Panc1 (cell line): ENCODE results near the gene UQCC2. TPM values are rescaled to one million over a fixed set of nuclear protein-coding genes. Genes with fewer than 3 reads are reported as not detected.

Source experiments
- ATAC-seq: fragments of 200-7000 bp; cut with Tn5 transposase; 2 replicates; pipeline ENCODE4 v1.9.1; 2020; ENCODE audit warnings: mild to moderate bottlenecking, moderate library complexity
- BruUV-seq: library from RNA; stranded (reverse); fragments of 400-500 nt; replicated peaks from 2 replicates; lab custom pipeline; 2021; lab: Mats Ljungman, UMichigan
- CTCF ChIA-PET: fragments of 300-600 bp; sonication (Branson Sonifier 250); formaldehyde crosslinking; loops from one replicate; lab custom pipeline; 2022; ENCODE audit warnings: antibody characterized with exemption; lab: Charles Lee
- POLR2A ChIA-PET: fragments of 300-600 bp; sonication (Branson Sonifier 250); formaldehyde crosslinking; loops from one replicate; lab custom pipeline; 2022; ENCODE audit warnings: antibody characterized with exemption; lab: Charles Lee
- DNase-seq: peaks from one replicate; pipeline ENCODE4 v3.0.0-alpha.2; 2010; ENCODE audit warnings: low read depth, low spot score
- H3K27ac ChIP-seq: 2 replicates; pipeline ENCODE4 v1.5.1; 2011; ENCODE audit warnings: mild to moderate bottlenecking, low read length, inconsistent platforms
- H3K27me3 ChIP-seq: fragments of 200-500 bp; sonication (Bioruptor generic); 2 replicates; pipeline ENCODE4 v1.6.0; 2014; ENCODE audit warnings: low read length, inconsistent platforms; ENCODE audit not compliant: control insufficient read depth, insufficient read depth
- H3K36me3 ChIP-seq: fragments of 200-500 bp; sonication (Bioruptor generic); 2 replicates; pipeline ENCODE4 v1.5.1; 2014; ENCODE audit warnings: inconsistent platforms, mild to moderate bottlenecking, low read length, moderate library complexity; ENCODE audit not compliant: control insufficient read depth, insufficient read depth
- H3K4me1 ChIP-seq: 2 replicates; pipeline ENCODE4 v1.5.1; 2011; ENCODE audit warnings: inconsistent platforms, mild to moderate bottlenecking, low read length, moderate library complexity; ENCODE audit not compliant: control insufficient read depth, insufficient read depth
- H3K4me3 ChIP-seq, 2 experiments: 2 replicates each; pipeline ENCODE4 v1.5.1; 2011 to 2012; ENCODE audit warnings: low read depth in 2 of 2, low read length in 2 of 2, mild to moderate bottlenecking in 2 of 2, inconsistent platforms in 1 of 2, moderate library complexity in 1 of 2
- H3K9me3 ChIP-seq: fragments of 200-500 bp; sonication (Bioruptor generic); 2 replicates; pipeline ENCODE4 v1.5.1; 2014; ENCODE audit warnings: low read depth, mild to moderate bottlenecking, inconsistent platforms, low read length, moderate library complexity; ENCODE audit not compliant: control insufficient read depth, insufficient read depth
- POLR2AphosphoS5 ChIP-seq: IDR thresholded peaks from 2 replicates; pipeline ENCODE4 v1.6.1; 2012; ENCODE audit warnings: mild to moderate bottlenecking, low read depth, low read length, moderate library complexity
- SIN3A ChIP-seq: IDR thresholded peaks from 2 replicates; pipeline ENCODE4 v1.6.1; 2012; ENCODE audit warnings: low read depth, mild to moderate bottlenecking, low read length, moderate library complexity, borderline replicate concordance; ENCODE audit not compliant: insufficient read depth
- TCF7L2 ChIP-seq: IDR thresholded peaks from 2 replicates; pipeline ENCODE4 v1.6.1; 2011; ENCODE audit warnings: mild to moderate bottlenecking, low read depth, low read length, inconsistent platforms
- in situ Hi-C: cut with HindIII; loops from 2 replicates; pipeline ENCODE4 v1.10.0; 2016; ENCODE audit warnings: low sequenced_read_pairs, low pct_unique_long_range_greater_than_20kb
- intact Hi-C: fragments of 100-400 bp; cut with micrococcal nuclease; formaldehyde crosslinking; loops from one replicate; pipeline ENCODE4 v1.10.0; 2022; ENCODE audit not compliant: unreplicated experiment
- total RNA-seq: library from RNA; stranded (reverse); gene quantifications from one replicate; pipeline ENCODE4 v1.2.1, GENCODE V29; 2021; ENCODE audit not compliant: unreplicated experiment
- TF ChIP-seq, protein P1 (sequence below), 2 experiments: IDR thresholded peaks; 2 replicates each; pipeline ENCODE4 v1.6.1; 2011 to 2012; ENCODE audit warnings: low read depth in 2 of 2, control low read depth in 1 of 2, low read length in 1 of 2, mild to moderate bottlenecking in 1 of 2, moderate library complexity in 1 of 2; ENCODE audit not compliant: insufficient read depth in 1 of 2
- TF ChIP-seq, protein P2 (sequence below): fragments of 450-650 bp; IDR thresholded peaks from 2 replicates; pipeline ENCODE4 v1.5.1; 2017; ENCODE audit warnings: mild to moderate bottlenecking

Gene UQCC2
- total RNA-seq, 1 experiment from 2014 or later: 135 TPM

DNA sequence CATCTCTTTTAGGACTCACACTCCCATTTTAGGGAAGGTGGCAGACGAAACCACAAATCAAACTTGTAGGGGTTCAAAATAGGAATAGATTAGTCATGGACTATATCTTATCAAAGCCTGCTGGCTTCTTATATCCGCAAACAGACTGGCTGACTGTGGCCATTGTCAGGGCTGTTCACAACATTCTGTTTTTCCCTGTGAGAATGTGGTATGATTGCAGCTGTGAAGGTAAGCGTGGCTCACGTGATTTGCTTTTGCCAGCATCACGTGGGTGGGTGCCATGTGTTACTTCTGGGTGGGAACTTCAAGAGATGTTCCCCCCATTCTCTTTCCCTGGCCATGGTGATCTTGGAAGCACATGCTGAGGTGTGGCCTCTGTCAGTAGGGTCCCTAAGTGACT lies 29.3 kb upstream of the UQCC2 start:
- H3K27me3 ChIP-seq: no peaks in the 10 kb centered on the region
- TF ChIP-seq, protein P1, sequence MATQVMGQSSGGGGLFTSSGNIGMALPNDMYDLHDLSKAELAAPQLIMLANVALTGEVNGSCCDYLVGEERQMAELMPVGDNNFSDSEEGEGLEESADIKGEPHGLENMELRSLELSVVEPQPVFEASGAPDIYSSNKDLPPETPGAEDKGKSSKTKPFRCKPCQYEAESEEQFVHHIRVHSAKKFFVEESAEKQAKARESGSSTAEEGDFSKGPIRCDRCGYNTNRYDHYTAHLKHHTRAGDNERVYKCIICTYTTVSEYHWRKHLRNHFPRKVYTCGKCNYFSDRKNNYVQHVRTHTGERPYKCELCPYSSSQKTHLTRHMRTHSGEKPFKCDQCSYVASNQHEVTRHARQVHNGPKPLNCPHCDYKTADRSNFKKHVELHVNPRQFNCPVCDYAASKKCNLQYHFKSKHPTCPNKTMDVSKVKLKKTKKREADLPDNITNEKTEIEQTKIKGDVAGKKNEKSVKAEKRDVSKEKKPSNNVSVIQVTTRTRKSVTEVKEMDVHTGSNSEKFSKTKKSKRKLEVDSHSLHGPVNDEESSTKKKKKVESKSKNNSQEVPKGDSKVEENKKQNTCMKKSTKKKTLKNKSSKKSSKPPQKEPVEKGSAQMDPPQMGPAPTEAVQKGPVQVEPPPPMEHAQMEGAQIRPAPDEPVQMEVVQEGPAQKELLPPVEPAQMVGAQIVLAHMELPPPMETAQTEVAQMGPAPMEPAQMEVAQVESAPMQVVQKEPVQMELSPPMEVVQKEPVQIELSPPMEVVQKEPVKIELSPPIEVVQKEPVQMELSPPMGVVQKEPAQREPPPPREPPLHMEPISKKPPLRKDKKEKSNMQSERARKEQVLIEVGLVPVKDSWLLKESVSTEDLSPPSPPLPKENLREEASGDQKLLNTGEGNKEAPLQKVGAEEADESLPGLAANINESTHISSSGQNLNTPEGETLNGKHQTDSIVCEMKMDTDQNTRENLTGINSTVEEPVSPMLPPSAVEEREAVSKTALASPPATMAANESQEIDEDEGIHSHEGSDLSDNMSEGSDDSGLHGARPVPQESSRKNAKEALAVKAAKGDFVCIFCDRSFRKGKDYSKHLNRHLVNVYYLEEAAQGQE (IDR thresholded peaks at IDR 0.05; ENCODE audit: insufficient read depth in 1 of 2, low read depth in 2 of 2, low read length in 1 of 2): no peak
- TF ChIP-seq TCF7L2 (no peak), POLR2AphosphoS5 (no peak), SIN3A (no peak)
- intact Hi-C loops: loop anchor here (10.0 kb wide), 1 partner anchor 414 kb away; no protein-coding TSS in a partner anchor
- H3K36me3 ChIP-seq: no peaks in the 10 kb centered on the region
- DNase-seq (no peak), ATAC-seq (no peak)
- H3K27ac ChIP-seq: no peak overlapping the region
- CTCF ChIA-PET: interaction anchor here (0.6 kb wide), 1 partner anchor 370 kb away, joined by 11 read pairs; no protein-coding TSS in a partner anchor
- in situ Hi-C loops: no loop called here
- POLR2A ChIA-PET: no interaction called here
- H3K9me3 ChIP-seq: no peaks in the 10 kb centered on the region
- BruUV-seq: no TSS peak
- H3K4me3 ChIP-seq: no peak overlapping the region
- peaks cover 9% of the 10 kb centered on the region for H3K4me1 ChIP-seq

DNA sequence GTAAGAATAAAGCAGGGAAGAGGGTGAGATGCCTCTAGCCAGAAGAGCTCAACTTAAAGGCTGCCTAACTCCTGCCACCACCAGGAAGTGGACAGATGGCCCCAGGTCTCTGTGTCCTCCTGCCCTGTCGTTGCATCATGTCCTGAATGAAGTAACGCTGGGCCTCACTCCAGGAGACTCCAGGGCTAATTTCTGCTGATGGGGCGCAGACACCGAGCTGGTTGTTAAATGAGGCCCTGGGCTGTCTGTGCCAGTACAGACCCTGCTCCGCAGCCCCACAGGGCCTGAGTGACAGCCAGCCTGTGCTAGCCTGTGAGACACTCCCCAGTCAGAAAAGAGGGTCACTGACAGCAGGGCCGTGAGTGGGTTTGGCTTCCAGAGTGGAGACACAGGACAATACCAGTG lies 28.7 kb upstream of the UQCC2 start:
- H3K27me3 ChIP-seq: no peaks in the 10 kb centered on the region
- H3K9me3 ChIP-seq: no peaks in the 10 kb centered on the region
- ATAC-seq (no peak), DNase-seq (no peak)
- no peaks in the 10 kb centered on the region for H3K36me3 ChIP-seq
- in situ Hi-C loops (no loop called here), intact Hi-C loops (loop anchor here (10.0 kb wide), 1 partner anchor 415 kb away; no protein-coding TSS in a partner anchor)
- TF ChIP-seq SIN3A: no peak
- TF ChIP-seq POLR2AphosphoS5: no peak
- TF ChIP-seq, protein P2, sequence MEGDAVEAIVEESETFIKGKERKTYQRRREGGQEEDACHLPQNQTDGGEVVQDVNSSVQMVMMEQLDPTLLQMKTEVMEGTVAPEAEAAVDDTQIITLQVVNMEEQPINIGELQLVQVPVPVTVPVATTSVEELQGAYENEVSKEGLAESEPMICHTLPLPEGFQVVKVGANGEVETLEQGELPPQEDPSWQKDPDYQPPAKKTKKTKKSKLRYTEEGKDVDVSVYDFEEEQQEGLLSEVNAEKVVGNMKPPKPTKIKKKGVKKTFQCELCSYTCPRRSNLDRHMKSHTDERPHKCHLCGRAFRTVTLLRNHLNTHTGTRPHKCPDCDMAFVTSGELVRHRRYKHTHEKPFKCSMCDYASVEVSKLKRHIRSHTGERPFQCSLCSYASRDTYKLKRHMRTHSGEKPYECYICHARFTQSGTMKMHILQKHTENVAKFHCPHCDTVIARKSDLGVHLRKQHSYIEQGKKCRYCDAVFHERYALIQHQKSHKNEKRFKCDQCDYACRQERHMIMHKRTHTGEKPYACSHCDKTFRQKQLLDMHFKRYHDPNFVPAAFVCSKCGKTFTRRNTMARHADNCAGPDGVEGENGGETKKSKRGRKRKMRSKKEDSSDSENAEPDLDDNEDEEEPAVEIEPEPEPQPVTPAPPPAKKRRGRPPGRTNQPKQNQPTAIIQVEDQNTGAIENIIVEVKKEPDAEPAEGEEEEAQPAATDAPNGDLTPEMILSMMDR: no peak
- TF ChIP-seq, protein P1 (IDR thresholded peaks at IDR 0.05; ENCODE audit: insufficient read depth in 1 of 2, low read depth in 2 of 2, low read length in 1 of 2): no peak
- TF ChIP-seq TCF7L2: no peak
- no peak overlapping the region for H3K27ac ChIP-seq
- no TSS peak for BruUV-seq
- peaks cover 4% of the 10 kb centered on the region for H3K4me1 ChIP-seq
- CTCF ChIA-PET: no interaction called here
- POLR2A ChIA-PET: no interaction called here
- H3K4me3 ChIP-seq: no peak overlapping the region
